Suppressor macrophage treated with lipopolysaccharide for 4 hours (primary cell): Measurements from ENCODE around the gene NKX2-1.

Source experiments
- DNase-seq: peaks from one replicate; pipeline ENCODE4 v3.0.0-alpha.2; 2020

The NKX2-1 gene

DNA sequence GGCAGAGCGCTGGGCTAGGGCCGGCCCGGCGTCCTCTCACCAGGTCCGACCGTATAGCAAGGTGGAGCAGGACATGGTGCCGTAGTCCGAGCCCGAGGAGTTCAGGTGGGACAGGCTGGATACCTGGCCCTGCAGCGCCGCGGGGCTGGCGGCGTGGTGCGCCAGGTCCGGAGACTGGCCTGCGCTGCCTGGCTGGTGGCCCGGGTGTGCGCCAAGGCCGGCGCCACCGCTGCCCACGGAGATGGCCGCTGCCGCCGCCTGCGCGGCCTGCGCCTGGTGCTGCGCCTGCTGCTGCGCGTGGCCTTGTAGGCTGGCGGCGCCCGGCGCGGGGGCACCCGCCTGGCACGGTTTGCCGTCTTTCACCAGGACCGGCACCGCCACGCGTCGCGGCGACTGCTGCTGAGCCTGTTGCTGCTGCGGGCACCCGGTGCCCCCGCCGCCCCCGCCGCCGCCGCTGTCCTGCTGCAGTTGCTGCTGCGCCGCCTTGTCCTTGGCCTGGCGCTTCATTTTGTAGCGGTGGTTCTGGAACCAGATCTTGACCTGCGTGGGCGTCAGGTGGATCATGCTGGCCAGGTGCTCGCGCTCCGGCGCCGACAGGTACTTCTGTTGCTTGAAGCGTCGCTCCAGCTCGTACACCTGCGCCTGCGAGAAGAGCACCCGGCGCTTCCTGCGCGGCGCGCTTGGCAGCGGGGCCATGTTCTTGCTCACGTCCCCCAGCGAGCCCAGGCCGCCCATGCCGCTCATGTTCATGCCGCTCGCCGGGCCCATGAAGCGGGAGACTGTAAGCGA, 2.6 kb downstream of the NKX2-1 start:
- no peak for DNase-seq

DNA sequence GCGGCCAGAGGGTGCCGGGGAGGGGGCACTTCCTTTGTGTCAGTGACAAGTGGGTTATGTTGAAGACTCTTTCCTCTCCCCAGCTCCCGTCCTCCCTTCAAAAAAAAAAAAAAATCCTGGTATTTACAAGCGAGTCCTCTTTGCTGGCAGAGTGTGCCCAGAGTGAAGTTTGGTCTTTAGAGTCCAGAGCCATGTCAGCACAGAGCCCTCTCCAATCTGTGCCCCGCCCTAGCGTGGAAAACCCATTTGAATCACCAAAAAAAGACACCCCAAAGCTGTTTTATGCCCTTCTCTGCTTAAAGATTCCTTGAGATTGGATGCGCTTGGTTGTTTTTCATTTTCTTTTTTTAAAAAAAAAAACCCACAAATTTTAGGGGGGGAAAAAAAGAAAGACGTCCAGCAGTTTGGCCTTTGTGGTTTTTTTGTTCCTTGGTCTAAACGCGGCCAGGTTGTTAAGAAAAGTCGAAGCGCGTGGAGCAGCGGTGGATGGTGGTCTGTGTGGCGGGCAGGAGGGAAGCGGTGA, 3.3 kb downstream of the NKX2-1 start:
- DNase-seq = no peak

- DNase-seq = no peak
These were observed 3.9 kb downstream of the NKX2-1 start for GRCh38 chr14:36515896-36516718.

DNA sequence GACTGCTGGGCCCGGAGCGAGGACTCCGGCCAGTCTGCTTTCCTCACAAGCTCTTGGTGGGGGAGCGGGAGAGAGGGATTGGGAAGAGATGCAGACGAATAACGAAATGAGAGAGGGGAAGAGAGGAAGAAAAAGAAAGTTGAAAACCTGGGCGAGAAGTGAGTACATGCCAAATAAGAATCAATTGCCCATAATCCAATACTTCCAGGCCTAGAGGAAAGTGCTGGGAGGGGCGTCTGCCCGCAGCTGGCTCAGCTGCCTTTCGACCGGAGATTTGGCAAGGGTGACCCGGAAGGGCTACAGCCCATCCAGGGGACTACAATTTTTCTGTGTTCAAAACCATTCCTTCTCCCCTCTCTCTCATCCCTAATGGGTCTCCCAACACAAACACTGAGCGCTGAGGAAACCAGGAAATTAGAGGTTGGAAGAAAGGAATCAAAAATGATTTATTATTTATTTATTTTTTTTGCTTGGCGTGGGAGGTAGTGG, 4.9 kb downstream of the NKX2-1 start:
- no peak for DNase-seq

DNA sequence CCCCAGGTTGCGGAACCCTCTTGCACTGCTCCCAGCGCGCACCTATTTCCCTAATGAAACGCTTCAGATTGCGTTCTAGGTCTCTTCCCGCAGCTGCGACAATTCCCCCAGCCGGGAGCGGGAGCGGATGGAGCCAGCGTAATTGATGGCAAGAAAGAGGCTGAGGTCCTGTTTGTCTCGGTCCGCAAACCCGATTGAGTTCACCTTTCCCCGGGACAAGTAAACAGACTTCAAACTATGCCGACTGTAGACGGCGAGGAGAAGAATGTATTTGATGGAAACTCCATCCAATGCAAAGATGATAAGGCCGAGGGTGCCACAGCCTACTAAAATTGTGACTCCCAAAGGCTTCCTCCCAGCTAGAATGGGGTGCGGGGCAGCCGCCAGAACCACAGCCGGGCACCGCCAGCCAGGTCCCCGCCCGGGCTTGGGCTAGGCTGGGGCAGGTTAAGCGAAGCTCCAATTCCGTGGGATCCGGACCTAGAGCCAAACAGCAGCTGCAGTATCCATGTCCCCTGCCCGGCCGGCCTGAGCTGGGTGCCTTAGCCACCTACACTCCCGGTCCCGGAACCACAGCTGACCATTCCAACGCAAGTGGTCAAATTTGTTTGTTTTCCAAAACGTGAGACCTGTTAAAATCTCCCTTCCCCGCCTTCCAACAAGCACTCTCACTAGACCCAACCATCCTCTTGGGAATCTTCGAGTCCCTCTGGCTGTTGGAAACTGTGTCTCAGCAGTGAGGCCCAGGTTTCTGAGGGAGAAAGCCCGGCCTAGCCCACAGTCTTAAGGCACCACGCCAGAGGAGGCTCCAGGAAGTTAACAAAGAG, 5.5 kb downstream of the NKX2-1 start:
- no peak for DNase-seq

DNA sequence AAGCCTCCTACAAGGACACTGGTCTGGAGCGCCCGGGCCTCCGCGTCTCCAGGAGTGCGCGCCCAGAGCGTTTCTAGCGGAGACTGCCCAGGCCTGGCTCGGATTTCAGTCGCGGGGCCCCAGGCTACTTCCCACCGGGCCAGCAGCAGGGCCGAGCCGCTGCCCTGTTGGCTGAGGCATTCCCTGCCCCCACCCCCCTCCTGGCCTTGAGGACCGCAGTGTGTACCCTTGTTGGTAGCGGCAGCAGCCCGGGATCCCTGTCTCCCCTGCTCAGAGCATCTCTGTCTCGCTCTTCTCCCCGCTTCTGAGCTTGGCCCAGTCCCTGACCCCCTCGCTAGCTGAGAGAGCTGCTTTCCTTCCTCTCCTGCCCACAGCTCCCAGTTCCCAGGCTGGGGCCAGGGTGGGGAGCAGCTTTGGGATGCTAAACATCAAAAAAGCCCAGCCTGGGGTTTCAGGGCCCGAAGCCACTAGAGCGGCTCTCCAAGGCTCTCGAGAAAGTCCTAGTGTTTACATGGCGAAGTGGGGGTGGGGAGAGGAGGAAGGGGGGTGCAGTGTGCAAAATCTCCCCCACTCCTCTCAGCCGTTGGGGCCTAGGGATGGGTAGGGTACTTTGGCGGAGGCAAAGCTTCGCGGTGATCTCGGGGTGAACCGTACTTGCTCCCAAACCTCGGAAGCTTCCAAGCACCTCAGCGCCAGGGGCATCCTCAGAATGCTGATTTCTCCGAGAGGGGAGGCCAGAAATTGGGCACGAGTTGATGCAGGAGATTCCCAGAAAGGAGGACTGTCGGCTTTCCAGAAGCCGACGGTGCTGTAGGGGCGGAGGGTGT, 6.4 kb downstream of the NKX2-1 start:
- DNase-seq = no peak

- no peak for DNase-seq
These were observed 7.0 kb downstream of the NKX2-1 start for GRCh38 chr14:36513012-36513420.

DNA sequence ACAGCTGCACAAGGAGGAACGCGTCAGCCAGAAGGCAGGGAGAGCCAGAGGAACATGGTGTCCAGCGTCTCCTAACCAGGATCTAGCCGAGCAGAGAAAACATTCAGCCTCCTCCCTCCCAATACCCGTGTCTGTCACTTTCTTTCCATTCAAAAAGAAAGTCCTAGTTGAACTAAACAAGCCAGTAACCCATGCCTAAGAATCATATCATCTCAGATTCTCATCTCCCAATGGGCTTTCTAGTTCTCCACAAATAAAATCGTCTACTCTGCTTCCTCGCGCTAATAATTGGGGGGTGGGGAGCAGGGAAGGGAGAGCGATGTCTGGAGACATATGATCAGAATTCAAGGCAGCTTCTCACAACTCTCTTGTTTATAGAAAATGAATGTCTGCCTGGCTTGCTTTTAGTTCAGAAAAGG, 7.4 kb downstream of the NKX2-1 start:
- DNase-seq = no peak

DNA sequence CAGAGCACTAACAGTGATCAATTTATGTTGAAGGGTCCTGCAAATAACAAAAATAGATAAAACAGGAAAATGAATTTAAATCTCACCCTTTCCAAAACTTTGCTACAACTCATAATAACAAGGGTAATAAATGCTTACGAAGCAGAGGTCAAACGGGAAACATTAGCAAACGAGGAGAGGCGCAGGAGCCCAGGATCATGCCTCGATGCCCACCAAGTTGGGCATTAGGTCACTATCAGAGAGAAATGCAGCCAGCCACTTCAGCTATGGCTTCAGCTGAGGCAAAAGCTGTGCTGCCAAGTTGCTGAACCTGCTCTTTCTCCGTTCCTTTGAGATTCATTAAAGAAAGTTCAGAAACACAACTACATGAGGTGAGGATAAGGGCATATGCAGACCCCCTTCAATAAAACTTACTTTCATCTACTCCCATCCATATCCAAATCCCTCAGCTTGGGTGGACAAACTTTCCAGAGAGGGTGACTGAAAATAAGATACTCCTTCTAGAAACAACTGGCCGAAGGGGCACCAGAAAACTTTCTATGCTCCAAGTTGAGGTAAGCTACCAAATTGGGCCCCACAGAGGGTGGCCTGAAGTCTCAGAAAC, 7.9 kb downstream of the NKX2-1 start:
- no peak for DNase-seq

GRCh38 chr14:36510874-36511273, 9.2 kb downstream of the NKX2-1 start:
- no peak for DNase-seq

DNA sequence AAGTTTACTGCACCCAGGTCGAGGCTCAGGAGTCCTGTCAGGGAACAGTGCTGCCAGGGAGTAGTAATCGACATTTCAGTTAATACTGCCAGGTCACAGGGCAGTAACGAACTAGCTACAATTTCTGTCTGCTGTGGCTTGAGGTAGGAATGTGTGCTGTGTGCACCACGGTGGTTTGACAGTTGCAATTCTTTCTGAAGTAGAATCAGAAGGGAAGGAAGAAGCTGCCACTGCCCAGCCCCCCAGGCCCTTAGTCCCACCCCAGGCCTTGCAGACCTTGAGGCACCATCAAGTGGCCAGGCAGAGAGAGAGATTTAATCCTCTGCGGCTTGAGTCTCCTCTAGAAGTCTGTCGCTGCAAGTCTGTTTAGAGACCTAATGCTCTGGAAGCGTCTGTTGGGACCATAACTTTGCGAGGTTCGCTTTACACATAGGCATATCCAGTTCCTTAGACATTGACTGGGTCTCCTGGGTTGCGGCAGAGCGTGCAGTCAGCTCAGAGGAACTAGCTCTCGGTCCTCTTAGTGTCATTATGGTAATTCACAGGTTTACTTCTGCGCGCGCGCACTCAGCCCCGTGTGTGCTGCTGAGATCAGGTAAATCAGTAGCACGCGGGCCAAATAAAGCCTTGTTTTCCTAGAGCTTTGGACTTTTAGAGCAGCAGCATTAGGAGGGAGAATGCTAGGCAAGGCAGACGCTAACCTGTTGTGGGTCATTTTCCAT, 9.8 kb downstream of the NKX2-1 start:
- DNase-seq = no peak

GRCh38 chr14:36509069-36509917, 10.7 kb downstream of the NKX2-1 start:
- no peak for DNase-seq

DNA sequence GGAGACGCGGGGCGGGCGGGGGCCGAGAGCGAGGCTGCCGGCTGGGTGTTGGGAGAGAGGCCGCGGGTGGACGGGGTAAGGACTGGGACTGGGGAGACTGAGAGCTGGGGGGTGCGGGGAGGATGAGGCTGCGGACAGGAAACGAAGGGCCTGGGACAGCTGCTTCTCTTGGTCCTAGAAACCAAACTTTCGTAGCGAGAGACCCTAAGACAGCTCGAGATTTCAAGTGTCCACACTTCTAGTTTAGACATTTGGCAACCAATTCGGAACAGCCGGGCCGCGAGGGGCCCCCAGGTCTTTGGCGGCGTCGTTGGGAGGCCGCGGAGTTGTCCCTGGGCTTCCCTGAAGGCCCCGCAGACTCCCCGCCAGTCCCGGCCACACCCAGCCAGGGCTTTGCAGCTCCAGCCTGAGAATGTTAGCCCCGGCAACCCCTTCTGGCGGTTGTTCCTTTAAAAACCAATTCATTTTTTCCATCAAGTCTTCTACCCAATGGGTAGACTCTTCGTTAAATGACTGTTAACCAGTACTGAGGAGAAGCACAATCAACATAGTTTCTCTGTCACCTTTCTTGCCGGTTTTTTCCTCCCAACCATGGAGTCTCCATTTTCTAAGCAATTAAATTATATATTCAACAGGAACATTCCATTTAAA, 11.5 kb downstream of the NKX2-1 start:
- no peak for DNase-seq

DNA sequence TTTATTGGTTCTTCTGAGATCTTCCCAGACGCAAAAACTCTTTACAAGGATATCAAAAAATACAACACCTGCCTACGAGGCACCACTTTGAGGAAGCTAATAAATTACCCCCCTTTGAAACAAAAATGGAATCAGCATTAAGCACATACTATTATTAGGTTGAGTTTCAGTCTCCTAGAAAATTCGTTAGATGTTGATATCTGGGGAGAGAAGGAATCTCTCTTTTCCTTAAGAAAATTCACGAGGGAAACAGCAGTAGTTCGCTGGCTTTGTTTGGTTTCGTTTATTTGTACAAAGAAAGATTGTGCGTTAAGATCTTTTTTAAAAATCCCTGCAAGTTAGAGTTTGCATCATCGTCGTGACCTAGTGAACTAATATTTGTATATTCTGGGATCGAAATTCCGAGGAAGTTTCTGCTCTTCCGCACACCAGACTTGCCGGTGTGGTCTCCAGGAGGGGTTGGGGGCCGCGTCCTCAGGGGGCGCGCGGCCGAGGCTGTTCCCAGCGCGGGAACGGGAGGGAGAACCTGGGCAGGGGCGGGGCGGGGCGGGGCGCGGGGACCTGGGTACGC, 12.1 kb downstream of the NKX2-1 start:
- DNase-seq = no peak

GRCh38 chr14:36506732-36507614, 13.1 kb downstream of the NKX2-1 start:
- DNase-seq = no peak

DNA sequence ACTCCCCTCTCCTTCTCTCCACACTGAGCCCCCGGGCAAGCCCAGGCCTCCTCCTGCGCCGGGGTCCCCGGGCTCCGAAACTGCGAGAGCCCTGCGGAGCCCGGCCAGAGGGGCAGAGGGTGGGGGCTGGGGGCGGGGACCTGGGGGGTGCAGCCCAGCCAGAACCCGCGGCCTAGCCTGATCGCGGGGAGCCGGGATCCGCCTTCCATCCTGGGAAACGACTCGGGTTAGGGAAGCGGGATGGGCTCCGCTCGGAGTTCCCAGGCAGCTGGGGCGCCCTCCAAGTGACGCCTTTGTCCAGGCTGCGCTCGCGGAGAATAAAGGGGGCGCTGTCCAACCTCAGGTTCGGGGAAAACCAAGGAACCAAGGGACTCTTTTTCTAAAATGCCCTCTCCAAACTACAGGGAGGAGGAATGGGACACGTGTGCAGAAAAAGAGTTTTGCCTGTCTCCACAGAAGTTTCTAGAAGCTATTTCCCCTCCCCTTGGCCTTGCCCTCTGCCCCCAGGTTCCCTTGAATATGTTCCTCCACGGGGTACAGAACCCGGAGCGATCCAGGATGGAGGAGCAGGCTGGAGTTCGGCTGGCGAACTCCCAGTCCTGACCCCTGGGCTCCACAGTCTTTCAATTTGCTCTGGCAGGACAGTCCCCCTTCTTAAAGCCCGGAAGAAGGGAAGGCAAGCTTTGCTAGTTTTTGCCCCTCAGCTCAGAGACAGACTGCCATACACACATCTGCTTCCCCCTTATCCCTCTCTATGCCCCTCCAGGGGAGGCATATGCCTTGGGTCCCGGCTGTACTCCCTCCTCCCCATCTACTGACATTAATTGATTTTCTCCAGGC, 13.9 kb downstream of the NKX2-1 start:
- DNase-seq = no peak
